Fibroblast of lung (primary cell): ENCODE data around the gene POLA1.

Experiments
- CTCF ChIP-seq, 2 donors: IDR thresholded peaks in 1 of 2; conservative IDR thresholded peaks in 1 of 2; 1 replicate in 1 of 2; 2 replicates in 1 of 2; pipeline ENCODE4 v1.5.1; 2011 to 2012; ENCODE audit warnings: low read length in 2 of 2, control low read depth in 1 of 2, inconsistent platforms in 1 of 2, low read depth in 1 of 2, mild to moderate bottlenecking in 1 of 2
- EZH2 ChIP-seq: IDR thresholded peaks from 2 replicates; pipeline ENCODE4 v1.5.1; 2012; ENCODE audit warnings: low read length, control low read depth, mild to moderate bottlenecking; ENCODE audit errors: missing control alignments

DNA sequence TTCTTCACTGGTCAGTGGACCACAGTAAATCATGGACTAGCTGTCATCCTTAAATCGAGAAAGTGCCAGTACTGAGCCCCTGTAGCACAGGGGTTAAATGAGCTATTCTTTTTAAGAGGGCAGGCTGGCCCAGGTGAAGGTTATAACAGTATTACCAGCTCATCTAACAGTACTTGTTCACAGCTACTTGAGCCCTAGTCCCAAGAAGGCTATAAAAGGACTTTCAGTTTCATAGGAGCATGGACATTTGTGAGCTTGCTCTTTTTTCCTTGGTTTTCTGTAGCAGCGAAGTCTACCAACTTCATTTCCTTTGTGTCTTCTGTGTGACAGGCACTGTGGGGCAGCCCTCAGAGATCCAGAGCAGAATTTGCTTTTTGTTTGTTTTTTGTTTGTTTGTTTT lies 261.0 kb downstream of the POLA1 start:
- no peak for TF ChIP-seq CTCF (conservative IDR thresholded peaks at IDR 0.05 in 1 of 2, IDR thresholded peaks at IDR 0.05 in 1 of 2; ENCODE audit: low read depth in 1 of 2, low read length in 2 of 2)
- no peak for TF ChIP-seq EZH2
